H9 (cell line): ENCODE data around the gene MYH11. TPM values are rescaled to one million over a fixed set of nuclear protein-coding genes. Genes with fewer than 3 reads are reported as not detected.

ENCODE experiments used
- DNase-seq: peaks from one replicate; pipeline ENCODE4 v3.0.0-alpha.2; 2017
- H2AFZ ChIP-seq: one replicate; pipeline ENCODE4 v1.6.1; 2013; ENCODE audit warnings: mild to moderate bottlenecking, low read length, control low read depth, moderate library complexity
- H2AK5ac ChIP-seq: 2 replicates; pipeline ENCODE4 v1.6.1; 2013; ENCODE audit warnings: low read length, control low read depth, mixed read lengths; ENCODE audit not compliant: insufficient read length
- H2BK120ac ChIP-seq: one replicate; pipeline ENCODE4 v1.6.1; 2013; ENCODE audit warnings: low read depth, mild to moderate bottlenecking, low read length, control low read depth, inconsistent platforms; ENCODE audit not compliant: poor library complexity, severe bottlenecking
- H2BK12ac ChIP-seq: 2 replicates; pipeline ENCODE4 v1.6.1; 2013; ENCODE audit warnings: low read length, control low read depth, mixed read lengths, low read depth; ENCODE audit not compliant: insufficient read length
- H2BK15ac ChIP-seq: 2 replicates; pipeline ENCODE4 v1.6.1; 2013; ENCODE audit warnings: low read depth, low read length, control low read depth
- H2BK20ac ChIP-seq: one replicate; pipeline ENCODE4 v1.6.1; 2013; ENCODE audit warnings: low read depth, mild to moderate bottlenecking, low read length, control low read depth, inconsistent platforms; ENCODE audit not compliant: poor library complexity, severe bottlenecking
- H2BK5ac ChIP-seq: 2 replicates; pipeline ENCODE4 v1.6.1; 2013; ENCODE audit warnings: low read length, control low read depth, mixed read lengths; ENCODE audit not compliant: insufficient read length
- H3K14ac ChIP-seq: 2 replicates; pipeline ENCODE4 v1.6.1; 2013; ENCODE audit warnings: low read length, control low read depth; ENCODE audit not compliant: insufficient read depth
- H3K18ac ChIP-seq: 2 replicates; pipeline ENCODE4 v1.6.1; 2013; ENCODE audit warnings: low read depth, mild to moderate bottlenecking, mixed read lengths, low read length, control low read depth; ENCODE audit not compliant: insufficient read length
- H3K23ac ChIP-seq: 2 replicates; pipeline ENCODE4 v1.6.1; 2013; ENCODE audit warnings: low read length, control low read depth, mixed read lengths, low read depth; ENCODE audit not compliant: insufficient read length
- H3K23me2 ChIP-seq: 2 replicates; pipeline ENCODE4 v1.6.1; 2013; ENCODE audit warnings: low read depth, mild to moderate bottlenecking, mixed read lengths, low read length, control low read depth; ENCODE audit not compliant: insufficient read length, poor library complexity, severe bottlenecking
- H3K27ac ChIP-seq: 2 replicates; pipeline ENCODE4 v1.5.1; 2013; ENCODE audit warnings: low read length, control low read depth, mixed read lengths, low read depth; ENCODE audit not compliant: insufficient read length
- H3K27me3 ChIP-seq: 2 replicates; pipeline ENCODE4 v1.6.1; 2013; ENCODE audit warnings: low read length, control low read depth, inconsistent platforms; ENCODE audit not compliant: insufficient read depth
- H3K4ac ChIP-seq: 2 replicates; pipeline ENCODE4 v1.6.1; 2013; ENCODE audit warnings: low read depth, mild to moderate bottlenecking, control low read depth, inconsistent platforms, low read length, moderate library complexity
- H3K4me1 ChIP-seq: 2 replicates; pipeline ENCODE4 v1.6.1; 2013; ENCODE audit warnings: low read length, control low read depth, inconsistent platforms; ENCODE audit not compliant: insufficient read depth
- H3K4me2 ChIP-seq: 2 replicates; pipeline ENCODE4 v1.6.1; 2013; ENCODE audit warnings: low read length, control low read depth, mixed read lengths; ENCODE audit not compliant: insufficient read length, insufficient read depth
- H3K56ac ChIP-seq: 2 replicates; pipeline ENCODE4 v1.6.1; 2013; ENCODE audit warnings: low read depth, mild to moderate bottlenecking, mixed read lengths, low read length, control low read depth; ENCODE audit not compliant: insufficient read length
- H3K79me1 ChIP-seq: 2 replicates; pipeline ENCODE4 v1.6.1; 2013; ENCODE audit warnings: low read depth, mild to moderate bottlenecking, moderate library complexity, low read length, control low read depth, inconsistent platforms; ENCODE audit not compliant: insufficient read depth, poor library complexity, severe bottlenecking
- H3K79me2 ChIP-seq: 2 replicates; pipeline ENCODE4 v1.6.1; 2013; ENCODE audit warnings: low read length, control low read depth, inconsistent platforms; ENCODE audit not compliant: insufficient read depth
- H3K9ac ChIP-seq: 2 replicates; pipeline ENCODE4 v1.6.1; 2013; ENCODE audit warnings: low read length, control low read depth, mixed read lengths; ENCODE audit not compliant: insufficient read length; ENCODE audit errors: extremely low read depth
- H3K9me3 ChIP-seq: one replicate; pipeline ENCODE4 v1.6.1; 2013; ENCODE audit warnings: low read depth, low read length, inconsistent platforms; ENCODE audit not compliant: control insufficient read depth
- H3T11ph ChIP-seq: one replicate; pipeline ENCODE4 v1.6.1; 2013; ENCODE audit warnings: mild to moderate bottlenecking, low read length, control low read depth, inconsistent platforms
- H4K20me1 ChIP-seq: one replicate; pipeline ENCODE4 v1.6.1; 2013; ENCODE audit not compliant: control insufficient read depth, insufficient read length, insufficient read depth
- H4K5ac ChIP-seq: 2 replicates; pipeline ENCODE4 v1.6.1; 2013; ENCODE audit warnings: low read depth, mild to moderate bottlenecking, mixed read lengths, low read length, control low read depth; ENCODE audit not compliant: insufficient read length
- H4K8ac ChIP-seq: replicated peaks from 2 replicates; pipeline ENCODE4 v1.6.1; 2013; ENCODE audit warnings: low read length, control low read depth, mixed read lengths, low read depth; ENCODE audit not compliant: insufficient read length
- H4K91ac ChIP-seq: 2 replicates; pipeline ENCODE4 v1.6.1; 2013; ENCODE audit warnings: low read depth, mild to moderate bottlenecking, moderate library complexity, mixed read lengths, low read length, control low read depth; ENCODE audit not compliant: insufficient read length
- H3K27ac Mint-ChIP-seq, 3 experiments: 2 replicates in 2 of 3; 3 replicates in 1 of 3; pipeline ENCODE4 v1.8.0; 2020 to 2021; ENCODE audit warnings: mixed read lengths in 3 of 3, mild to moderate bottlenecking in 1 of 3, moderate library complexity in 1 of 3
- H3K27me3 Mint-ChIP-seq: 2 replicates; pipeline ENCODE4 v1.8.0; 2021; ENCODE audit warnings: low read depth, mild to moderate bottlenecking, moderate library complexity, mixed read lengths
- H3K36me3 Mint-ChIP-seq, 3 experiments: 2 replicates in 2 of 3; 3 replicates in 1 of 3; pipeline ENCODE4 v1.8.0; 2020 to 2021; ENCODE audit warnings: low read depth in 3 of 3, mixed read lengths in 3 of 3; ENCODE audit not compliant: insufficient read depth in 1 of 3
- H3K4me1 Mint-ChIP-seq, 2 experiments: 2 replicates each; pipeline ENCODE4 v1.8.0; 2020; ENCODE audit warnings: mixed read lengths in 2 of 2
- H3K4me3 Mint-ChIP-seq, 2 experiments: 2 replicates in 1 of 2; 3 replicates in 1 of 2; pipeline ENCODE4 v1.8.0; 2020 to 2021; ENCODE audit warnings: mild to moderate bottlenecking in 2 of 2, mixed read lengths in 2 of 2, moderate library complexity in 1 of 2
- H3K9me3 Mint-ChIP-seq, 2 experiments: 2 replicates in 1 of 2; 3 replicates in 1 of 2; pipeline ENCODE4 v1.8.0; 2020; ENCODE audit warnings: mild to moderate bottlenecking in 2 of 2, mixed read lengths in 2 of 2, moderate library complexity in 1 of 2
- CTCF ChIP-seq: fragments of 200-600 bp; sonication (generic); conservative IDR thresholded peaks from 3 replicates; pipeline ENCODE4 v1.8.0; 2021; ENCODE audit warnings: antibody characterized with exemption, mild to moderate bottlenecking
- WGBS: extraction: QIAGEN DNeasy Blood & Tissue Kit; methylation state at CpG from one replicate; pipeline ENCODE4 v1.1.7; 2013; ENCODE audit warnings: missing lambda C conversion rate, low lambda C conversion rate, mixed read lengths; ENCODE audit not compliant: insufficient read length; ENCODE audit errors: extremely low coverage; 5-methylcytosine and 5-hydroxymethylcytosine counted together
- total RNA-seq: library from RNA; stranded (reverse); gene quantifications from 2 replicates; pipeline ENCODE4 v1.2.1, GENCODE V29; 2021

MYH11 gene
- total RNA-seq, 1 experiment from 2014 or later: 0.42 TPM

GRCh38 chr16:15873301-15873700, 16.5 kb upstream of the MYH11 start:
- H2BK120ac ChIP-seq: no peak overlapping the region
- no peak overlapping the region for H2BK15ac ChIP-seq
- Mint-ChIP-seq H3K36me3 (peaks cover 10 to 58% (median 46%) of the 10 kb centered on the region in 3 experiments; a peak in 6 of 7 replicates), H3K4me1 (0 out of 4 replicates have a peak, but pooled peaks cover 0 to 2% of the 10 kb centered on the region in 2 experiments), H3K27ac (no peak overlapping the region), H3K4me3 (no peak overlapping the region), H3K9me3 (no peaks in the 10 kb centered on the region), H3K27me3 (no peaks in the 10 kb centered on the region)
- H3K4me2 ChIP-seq: no peak overlapping the region
- H3K56ac ChIP-seq: no peak overlapping the region
- H4K91ac ChIP-seq: no peak overlapping the region
- no peaks in the 10 kb centered on the region for H3K27me3 ChIP-seq
- H2BK20ac ChIP-seq: no peak overlapping the region
- no peaks in the 10 kb centered on the region for H3K4me1 ChIP-seq
- H3K23ac ChIP-seq: no peak overlapping the region
- no peak overlapping the region for H3K14ac ChIP-seq
- H3K23me2 ChIP-seq: no peaks in the 10 kb centered on the region
- no peak overlapping the region for H3K18ac ChIP-seq
- H3K79me2 ChIP-seq: no peaks in the 10 kb centered on the region
- no peak overlapping the region for H3T11ph ChIP-seq
- H3K4ac ChIP-seq: no peak overlapping the region
- H2AK5ac ChIP-seq: no peak overlapping the region
- no peak overlapping the region for H2AFZ ChIP-seq
- no peak overlapping the region for H3K9ac ChIP-seq
- no peak overlapping the region for H4K8ac ChIP-seq
- no peak overlapping the region for H3K27ac ChIP-seq
- no peak overlapping the region for H2BK5ac ChIP-seq
- H4K5ac ChIP-seq: no peak overlapping the region
- DNase-seq: no peak
- no peak for TF ChIP-seq CTCF
- WGBS: no CpG with 5 or more reads among the region's 2 CpGs
- no peak overlapping the region for H2BK12ac ChIP-seq
- H3K79me1 ChIP-seq: no peaks in the 10 kb centered on the region
- H3K9me3 ChIP-seq: no peaks in the 10 kb centered on the region
- no peaks in the 10 kb centered on the region for H4K20me1 ChIP-seq
